HepG2 (cell line): Measurements from ENCODE around the gene STAT1. TPM values are rescaled to one million over a fixed set of nuclear protein-coding genes. Genes with fewer than 3 reads are reported as not detected.
A peak's percentile ranks its signal among the peaks of the same experiment; 100 is the strongest.

Experiments used
- ATM ChIP-seq: fragments of 450-650 bp; IDR thresholded peaks from 2 replicates; pipeline ENCODE4 v1.7.1; 2017; ENCODE audit warnings: mild to moderate bottlenecking, borderline replicate concordance
- DNMT3B ChIP-seq: conservative IDR thresholded peaks from 2 replicates; pipeline ENCODE4 v1.6.1; 2016; ENCODE audit warnings: missing biosample characterization, control low read depth
- FOXK2 ChIP-seq: fragments of 450-650 bp; IDR thresholded peaks from 2 replicates; pipeline ENCODE4 v1.6.1; 2016
- GABPA ChIP-seq, 2 experiments: IDR thresholded peaks; 2 replicates each; pipeline ENCODE4 v1.6.1; 2011 to 2016; ENCODE audit warnings: low read depth in 2 of 2, low read length in 1 of 2, missing biosample characterization in 1 of 2, missing genetic modification characterization in 1 of 2
- HMG20A ChIP-seq: IDR thresholded peaks from 2 replicates; pipeline ENCODE4 v1.6.1; 2016; ENCODE audit warnings: borderline replicate concordance
- HNF4A ChIP-seq: sonication (generic); formaldehyde crosslinking; IDR thresholded peaks from 2 replicates; pipeline ENCODE4 v1.4.0; 2020; ENCODE audit warnings: missing genetic modification reagents
- IRF2 ChIP-seq: IDR thresholded peaks from 2 replicates; pipeline ENCODE4 v1.6.1; 2018; ENCODE audit warnings: missing genetic modification reagents, missing compliant biosample characterization
- MAF1 ChIP-seq: sonication (generic); formaldehyde crosslinking; IDR thresholded peaks from 2 replicates; pipeline ENCODE4 v1.5.0; 2020; ENCODE audit warnings: missing genetic modification reagents, borderline replicate concordance
- NR3C1 ChIP-seq: sonication (generic); formaldehyde crosslinking; IDR thresholded peaks from 2 replicates; pipeline ENCODE4 v1.4.0; 2020; ENCODE audit warnings: missing genetic modification reagents
- RXRA ChIP-seq: sonication (generic); formaldehyde crosslinking; IDR thresholded peaks from 2 replicates; pipeline ENCODE4 v1.5.1; 2020; ENCODE audit warnings: missing genetic modification reagents
- ZMYM2 ChIP-seq: sonication (generic); formaldehyde crosslinking; IDR thresholded peaks from 2 replicates; pipeline ENCODE4 v1.8.0; 2022; ENCODE audit warnings: mild to moderate bottlenecking, missing genetic modification reagents
- ZNF331 ChIP-seq: sonication (generic); formaldehyde crosslinking; IDR thresholded peaks from 2 replicates; pipeline ENCODE4 v1.4.0; 2020; ENCODE audit warnings: missing genetic modification reagents
- ZNF383 ChIP-seq: sonication (generic); formaldehyde crosslinking; IDR thresholded peaks from 2 replicates; pipeline ENCODE4 v1.4.0; 2020; ENCODE audit warnings: missing genetic modification reagents, mild to moderate bottlenecking, borderline replicate concordance
- ZSCAN20 ChIP-seq: sonication (generic); formaldehyde crosslinking; IDR thresholded peaks from 2 replicates; pipeline ENCODE4 v1.4.0; 2020; ENCODE audit warnings: missing genetic modification reagents, mild to moderate bottlenecking, borderline replicate concordance
- polyA plus RNA-seq, 8 experiments: library from polyadenylated mRNA; depleted of rRNA in 3 of 8; stranded (reverse) in 7 of 8; unstranded in 1 of 8; fragments of >200 nt; fragmentation: Illumina TruSeq in 4 of 8; extraction: Trizol in 4 of 8; gene quantifications; 2 replicates each; pipeline versions ENCODE4 v1.2.1 to v1.2.3, GENCODE V29; 2011 to 2016; ENCODE audit warnings: low read depth in 4 of 8, missing spikeins in 1 of 8, mixed read lengths in 1 of 8; ENCODE audit not compliant: insufficient read depth in 1 of 8
- total RNA-seq, 5 experiments: library from RNA; depleted of rRNA; stranded (reverse); fragments of >200 nt; fragmentation: Illumina TruSeq; extraction: Trizol; gene quantifications; 2 replicates each; pipeline ENCODE4 v1.2.3, GENCODE V29; 2016; ENCODE audit warnings: low read depth in 1 of 5
- TF ChIP-seq, protein P1 (sequence below): sonication (generic); formaldehyde crosslinking; IDR thresholded peaks from 2 replicates; pipeline ENCODE4 v1.9.0; 2021; ENCODE audit warnings: missing genetic modification reagents, borderline replicate concordance
- TF ChIP-seq, protein P2 (sequence below): sonication (generic); formaldehyde crosslinking; IDR thresholded peaks from 2 replicates; pipeline ENCODE4 v1.4.0; 2020; ENCODE audit warnings: missing genetic modification reagents, mild to moderate bottlenecking, borderline replicate concordance
- TF ChIP-seq, protein P3 (sequence below): sonication (generic); formaldehyde crosslinking; IDR thresholded peaks from 2 replicates; pipeline ENCODE4 v1.5.0; 2020; ENCODE audit warnings: mild to moderate bottlenecking, missing genetic modification reagents
- TF ChIP-seq, protein P4 (sequence below): sonication (generic); formaldehyde crosslinking; IDR thresholded peaks from 2 replicates; pipeline ENCODE4 v1.4.0; 2020; ENCODE audit warnings: missing genetic modification reagents, borderline replicate concordance
- TF ChIP-seq, protein P5 (sequence below): sonication (generic); formaldehyde crosslinking; conservative IDR thresholded peaks from 2 replicates; pipeline ENCODE4 v1.4.0; 2020; ENCODE audit warnings: missing genetic modification reagents

STAT1 gene
- total and polyA plus RNA-seq, 2 of the 13 experiments (the other 11 are each of a cell fraction or from before 2014, with no cell fraction given): 21.8 to 59.6 TPM

DNA sequence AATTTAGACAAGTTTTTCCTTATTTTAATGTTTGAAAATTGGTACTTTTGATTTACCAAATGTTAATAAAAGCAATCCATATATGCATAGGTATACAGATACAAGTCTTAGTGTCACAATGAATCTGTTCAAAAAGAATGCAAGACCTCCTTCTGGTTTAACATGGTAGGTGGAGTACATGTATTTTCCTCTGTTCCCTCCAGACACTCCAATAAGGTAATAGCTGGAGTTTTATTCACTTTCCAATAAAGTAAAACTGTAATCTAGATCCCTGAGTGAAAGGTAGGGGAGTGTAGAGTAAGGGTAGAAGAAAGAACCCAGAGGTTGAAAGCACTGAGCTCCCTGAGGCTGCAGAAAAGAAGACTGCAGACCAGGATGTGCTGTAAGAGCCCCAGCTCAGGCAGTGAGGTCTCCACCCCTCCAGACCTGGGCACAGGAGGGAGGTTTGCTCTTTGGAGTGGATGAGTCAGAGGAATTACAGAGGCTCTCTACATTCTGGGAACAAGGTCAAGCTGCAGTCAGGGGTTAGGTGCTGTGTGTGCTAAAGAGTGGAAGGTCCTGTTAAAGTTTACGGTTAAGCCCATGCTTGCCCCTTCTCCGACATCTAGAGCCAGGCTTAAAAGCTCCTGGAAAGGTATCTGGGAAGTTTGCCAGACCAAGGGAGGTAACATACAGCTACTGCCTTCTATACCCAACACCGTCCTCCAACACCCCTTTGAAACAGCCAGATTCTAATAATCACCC, 27.6 kb upstream of the STAT1 start (continued):
- TF ChIP-seq, protein P1, sequence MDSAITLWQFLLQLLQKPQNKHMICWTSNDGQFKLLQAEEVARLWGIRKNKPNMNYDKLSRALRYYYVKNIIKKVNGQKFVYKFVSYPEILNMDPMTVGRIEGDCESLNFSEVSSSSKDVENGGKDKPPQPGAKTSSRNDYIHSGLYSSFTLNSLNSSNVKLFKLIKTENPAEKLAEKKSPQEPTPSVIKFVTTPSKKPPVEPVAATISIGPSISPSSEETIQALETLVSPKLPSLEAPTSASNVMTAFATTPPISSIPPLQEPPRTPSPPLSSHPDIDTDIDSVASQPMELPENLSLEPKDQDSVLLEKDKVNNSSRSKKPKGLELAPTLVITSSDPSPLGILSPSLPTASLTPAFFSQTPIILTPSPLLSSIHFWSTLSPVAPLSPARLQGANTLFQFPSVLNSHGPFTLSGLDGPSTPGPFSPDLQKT (CRISPR knock-in tag): no peak
- TF ChIP-seq HNF4A (peak; percentile 48; the same call in 1 of the 2 replicates), FOXK2 (no peak), IRF2 (CRISPR knock-in tag) (peak; percentile 70), ZNF383 (CRISPR knock-in tag) (no peak), RXRA (CRISPR knock-in tag) (peak; percentile 69; the same call in 1 of the 2 replicates), ATM (no peak), GABPA (IDR thresholded peaks at IDR 0.05; ENCODE audit: low read depth, low read length) (no peak), GABPA (CRISPR knock-in tag; IDR thresholded peaks at IDR 0.05; ENCODE audit: low read depth) (no peak), NR3C1 (CRISPR knock-in tag) (no peak), MAF1 (CRISPR knock-in tag) (no peak), HMG20A (CRISPR knock-in tag) (peak; percentile 46; the same call in 1 of the 2 replicates), ZNF331 (CRISPR knock-in tag) (no peak), ZSCAN20 (CRISPR knock-in tag) (no peak), ZMYM2 (CRISPR knock-in tag) (no peak), DNMT3B (CRISPR knock-in tag) (no peak)
- TF ChIP-seq, protein P2, sequence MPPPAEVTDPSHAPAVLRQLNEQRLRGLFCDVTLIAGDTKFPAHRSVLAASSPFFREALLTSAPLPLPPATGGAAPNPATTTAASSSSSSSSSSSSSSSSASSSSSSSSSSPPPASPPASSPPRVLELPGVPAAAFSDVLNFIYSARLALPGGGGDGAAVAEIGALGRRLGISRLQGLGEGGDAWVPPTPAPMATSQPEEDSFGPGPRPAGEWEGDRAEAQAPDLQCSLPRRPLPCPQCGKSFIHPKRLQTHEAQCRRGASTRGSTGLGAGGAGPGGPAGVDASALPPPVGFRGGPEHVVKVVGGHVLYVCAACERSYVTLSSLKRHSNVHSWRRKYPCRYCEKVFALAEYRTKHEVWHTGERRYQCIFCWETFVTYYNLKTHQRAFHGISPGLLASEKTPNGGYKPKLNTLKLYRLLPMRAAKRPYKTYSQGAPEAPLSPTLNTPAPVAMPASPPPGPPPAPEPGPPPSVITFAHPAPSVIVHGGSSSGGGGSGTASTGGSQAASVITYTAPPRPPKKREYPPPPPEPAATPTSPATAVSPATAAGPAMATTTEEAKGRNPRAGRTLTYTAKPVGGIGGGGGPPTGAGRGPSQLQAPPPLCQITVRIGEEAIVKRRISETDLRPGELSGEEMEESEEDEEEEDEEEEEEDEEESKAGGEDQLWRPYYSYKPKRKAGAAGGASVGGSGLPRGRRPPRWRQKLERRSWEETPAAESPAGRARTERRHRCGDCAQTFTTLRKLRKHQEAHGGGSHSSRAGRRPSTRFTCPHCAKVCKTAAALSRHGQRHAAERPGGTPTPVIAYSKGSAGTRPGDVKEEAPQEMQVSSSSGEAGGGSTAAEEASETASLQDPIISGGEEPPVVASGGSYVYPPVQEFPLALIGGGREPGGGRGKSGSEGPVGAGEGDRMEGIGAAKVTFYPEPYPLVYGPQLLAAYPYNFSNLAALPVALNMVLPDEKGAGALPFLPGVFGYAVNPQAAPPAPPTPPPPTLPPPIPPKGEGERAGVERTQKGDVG (CRISPR knock-in tag): no peak
- TF ChIP-seq, protein P3, sequence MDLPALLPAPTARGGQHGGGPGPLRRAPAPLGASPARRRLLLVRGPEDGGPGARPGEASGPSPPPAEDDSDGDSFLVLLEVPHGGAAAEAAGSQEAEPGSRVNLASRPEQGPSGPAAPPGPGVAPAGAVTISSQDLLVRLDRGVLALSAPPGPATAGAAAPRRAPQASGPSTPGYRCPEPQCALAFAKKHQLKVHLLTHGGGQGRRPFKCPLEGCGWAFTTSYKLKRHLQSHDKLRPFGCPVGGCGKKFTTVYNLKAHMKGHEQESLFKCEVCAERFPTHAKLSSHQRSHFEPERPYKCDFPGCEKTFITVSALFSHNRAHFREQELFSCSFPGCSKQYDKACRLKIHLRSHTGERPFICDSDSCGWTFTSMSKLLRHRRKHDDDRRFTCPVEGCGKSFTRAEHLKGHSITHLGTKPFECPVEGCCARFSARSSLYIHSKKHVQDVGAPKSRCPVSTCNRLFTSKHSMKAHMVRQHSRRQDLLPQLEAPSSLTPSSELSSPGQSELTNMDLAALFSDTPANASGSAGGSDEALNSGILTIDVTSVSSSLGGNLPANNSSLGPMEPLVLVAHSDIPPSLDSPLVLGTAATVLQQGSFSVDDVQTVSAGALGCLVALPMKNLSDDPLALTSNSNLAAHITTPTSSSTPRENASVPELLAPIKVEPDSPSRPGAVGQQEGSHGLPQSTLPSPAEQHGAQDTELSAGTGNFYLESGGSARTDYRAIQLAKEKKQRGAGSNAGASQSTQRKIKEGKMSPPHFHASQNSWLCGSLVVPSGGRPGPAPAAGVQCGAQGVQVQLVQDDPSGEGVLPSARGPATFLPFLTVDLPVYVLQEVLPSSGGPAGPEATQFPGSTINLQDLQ (CRISPR knock-in tag): no peak
- TF ChIP-seq, protein P4, sequence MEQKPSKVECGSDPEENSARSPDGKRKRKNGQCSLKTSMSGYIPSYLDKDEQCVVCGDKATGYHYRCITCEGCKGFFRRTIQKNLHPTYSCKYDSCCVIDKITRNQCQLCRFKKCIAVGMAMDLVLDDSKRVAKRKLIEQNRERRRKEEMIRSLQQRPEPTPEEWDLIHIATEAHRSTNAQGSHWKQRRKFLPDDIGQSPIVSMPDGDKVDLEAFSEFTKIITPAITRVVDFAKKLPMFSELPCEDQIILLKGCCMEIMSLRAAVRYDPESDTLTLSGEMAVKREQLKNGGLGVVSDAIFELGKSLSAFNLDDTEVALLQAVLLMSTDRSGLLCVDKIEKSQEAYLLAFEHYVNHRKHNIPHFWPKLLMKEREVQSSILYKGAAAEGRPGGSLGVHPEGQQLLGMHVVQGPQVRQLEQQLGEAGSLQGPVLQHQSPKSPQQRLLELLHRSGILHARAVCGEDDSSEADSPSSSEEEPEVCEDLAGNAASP (CRISPR knock-in tag): no peak
- TF ChIP-seq, protein P5, sequence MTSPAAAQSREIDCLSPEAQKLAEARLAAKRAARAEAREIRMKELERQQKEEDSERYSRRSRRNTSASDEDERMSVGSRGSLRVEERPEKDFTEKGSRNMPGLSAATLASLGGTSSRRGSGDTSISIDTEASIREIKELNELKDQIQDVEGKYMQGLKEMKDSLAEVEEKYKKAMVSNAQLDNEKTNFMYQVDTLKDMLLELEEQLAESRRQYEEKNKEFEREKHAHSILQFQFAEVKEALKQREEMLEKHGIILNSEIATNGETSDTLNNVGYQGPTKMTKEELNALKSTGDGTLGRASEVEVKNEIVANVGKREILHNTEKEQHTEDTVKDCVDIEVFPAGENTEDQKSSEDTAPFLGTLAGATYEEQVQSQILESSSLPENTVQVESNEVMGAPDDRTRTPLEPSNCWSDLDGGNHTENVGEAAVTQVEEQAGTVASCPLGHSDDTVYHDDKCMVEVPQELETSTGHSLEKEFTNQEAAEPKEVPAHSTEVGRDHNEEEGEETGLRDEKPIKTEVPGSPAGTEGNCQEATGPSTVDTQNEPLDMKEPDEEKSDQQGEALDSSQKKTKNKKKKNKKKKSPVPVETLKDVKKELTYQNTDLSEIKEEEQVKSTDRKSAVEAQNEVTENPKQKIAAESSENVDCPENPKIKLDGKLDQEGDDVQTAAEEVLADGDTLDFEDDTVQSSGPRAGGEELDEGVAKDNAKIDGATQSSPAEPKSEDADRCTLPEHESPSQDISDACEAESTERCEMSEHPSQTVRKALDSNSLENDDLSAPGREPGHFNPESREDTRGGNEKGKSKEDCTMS (CRISPR knock-in tag): no peak
